WTC11 (cell line): ENCODE data around the gene RAMACL. TPM values are rescaled to one million over a fixed set of nuclear protein-coding genes. Genes with fewer than 3 reads are reported as not detected.

Experiments used
- ATAC-seq: fragments of 200-7000 bp; cut with Tn5 transposase; 2 replicates; pipeline ENCODE4 v1.10.0; 2021; ENCODE audit warnings: mild to moderate bottlenecking, moderate library complexity
- CTCF ChIA-PET: fragments of 300-600 bp; sonication (Branson Sonifier 250); formaldehyde crosslinking; loops from one replicate; lab custom pipeline; 2021; ENCODE audit warnings: antibody characterized with exemption; lab: Charles Lee
- POLR2A ChIA-PET: fragments of 350-600 bp; sonication (Branson Sonifier 250); formaldehyde crosslinking; loops from one replicate; lab custom pipeline; 2021; ENCODE audit warnings: antibody characterized with exemption; lab: Charles Lee
- DNase-seq: peaks from one replicate; pipeline ENCODE4 v3.0.0; 2021; ENCODE audit warnings: low spot score
- H3K27ac Mint-ChIP-seq: 2 replicates; pipeline ENCODE4 v1.8.0; 2021; ENCODE audit warnings: mixed read lengths
- H3K27me3 Mint-ChIP-seq: 2 replicates; pipeline ENCODE4 v1.8.0; 2021; ENCODE audit warnings: low read depth, mild to moderate bottlenecking, moderate library complexity, mixed read lengths
- H3K36me3 Mint-ChIP-seq: 2 replicates; pipeline ENCODE4 v1.8.0; 2021; ENCODE audit warnings: mixed read lengths
- H3K4me1 Mint-ChIP-seq: 2 replicates; pipeline ENCODE4 v1.8.0; 2022; ENCODE audit warnings: mixed read lengths
- H3K4me3 Mint-ChIP-seq: 2 replicates; pipeline ENCODE4 v1.8.0; 2021; ENCODE audit warnings: mild to moderate bottlenecking, moderate library complexity, mixed read lengths
- H3K9me3 Mint-ChIP-seq: 2 replicates; pipeline ENCODE4 v1.8.0; 2021; ENCODE audit warnings: mixed read lengths
- CBFB ChIP-seq: sonication (generic); formaldehyde crosslinking; IDR thresholded peaks from 2 replicates; pipeline ENCODE4 v1.8.1; 2022; ENCODE audit warnings: mild to moderate bottlenecking, low read depth, missing genetic modification reagents
- CDX4 ChIP-seq: fragments of 250-450 bp; sonication (Bioruptor Pico); IDR thresholded peaks from 2 replicates; pipeline ENCODE4 v1.9.0; 2021; ENCODE audit warnings: moderate library complexity, mild to moderate bottlenecking, inconsistent platforms, borderline replicate concordance
- CREB1 ChIP-seq: sonication (generic); formaldehyde crosslinking; IDR thresholded peaks from 2 replicates; pipeline ENCODE4 v1.8.0; 2023; ENCODE audit warnings: mild to moderate bottlenecking, missing genetic modification reagents
- E2F4 ChIP-seq: sonication (generic); formaldehyde crosslinking; IDR thresholded peaks from 2 replicates; pipeline ENCODE4 v1.8.1; 2022; ENCODE audit warnings: low read depth, mild to moderate bottlenecking, moderate library complexity, missing genetic modification reagents, borderline replicate concordance
- ERG ChIP-seq: fragments of 250-450 bp; sonication (Bioruptor Pico); IDR thresholded peaks from 2 replicates; pipeline ENCODE4 v1.8.0; 2021; ENCODE audit warnings: mild to moderate bottlenecking
- FOXJ3 ChIP-seq: sonication (generic); formaldehyde crosslinking; IDR thresholded peaks from 2 replicates; pipeline ENCODE4 v1.9.0; 2021; ENCODE audit warnings: missing genetic modification reagents, mild to moderate bottlenecking, borderline replicate concordance
- JAZF1 ChIP-seq: fragments of 250-450 bp; sonication (Bioruptor Pico); IDR thresholded peaks from 2 replicates; pipeline ENCODE4 v1.9.0; 2021; ENCODE audit warnings: moderate library complexity, mild to moderate bottlenecking, inconsistent platforms
- MYBL2 ChIP-seq: sonication (generic); formaldehyde crosslinking; IDR thresholded peaks from 2 replicates; pipeline ENCODE4 v1.8.1; 2023; ENCODE audit warnings: mild to moderate bottlenecking, moderate library complexity, missing genetic modification reagents
- PRRX2 ChIP-seq: fragments of 250-450 bp; sonication (Bioruptor Pico); IDR thresholded peaks from 2 replicates; pipeline ENCODE4 v1.8.0; 2021; ENCODE audit warnings: mild to moderate bottlenecking
- SMAD3 ChIP-seq: sonication (generic); formaldehyde crosslinking; IDR thresholded peaks from 2 replicates; pipeline ENCODE4 v1.8.0; 2022; ENCODE audit warnings: missing genetic modification reagents, mild to moderate bottlenecking, borderline replicate concordance
- ZBTB21 ChIP-seq: sonication (generic); formaldehyde crosslinking; IDR thresholded peaks from 2 replicates; pipeline ENCODE4 v1.8.1; 2023; ENCODE audit warnings: mild to moderate bottlenecking, missing genetic modification reagents, borderline replicate concordance
- ZNF219 ChIP-seq: sonication (generic); formaldehyde crosslinking; IDR thresholded peaks from 2 replicates; pipeline ENCODE4 v1.8.0; 2023; ENCODE audit warnings: missing genetic modification reagents, mild to moderate bottlenecking, borderline replicate concordance
- ZNF232 ChIP-seq: sonication (generic); formaldehyde crosslinking; IDR thresholded peaks from 2 replicates; pipeline ENCODE4 v1.8.0; 2022; ENCODE audit warnings: mild to moderate bottlenecking, missing genetic modification reagents
- ZNF423 ChIP-seq: fragments of 250-450 bp; sonication (Bioruptor Pico); IDR thresholded peaks from 2 replicates; pipeline ENCODE4 v2.1.2; 2022; ENCODE audit warnings: mild to moderate bottlenecking, moderate library complexity
- total RNA-seq: library from RNA; stranded (reverse); gene quantifications from 3 replicates; pipeline ENCODE4 v1.2.3, GENCODE V29; 2021
- TF ChIP-seq, protein P1 (sequence below): sonication (generic); formaldehyde crosslinking; IDR thresholded peaks from 2 replicates; pipeline ENCODE4 v1.8.0; 2023; ENCODE audit warnings: mild to moderate bottlenecking, missing genetic modification reagents
- TF ChIP-seq, protein P2 (sequence below): sonication (generic); formaldehyde crosslinking; conservative IDR thresholded peaks from 2 replicates; pipeline ENCODE4 v1.8.1; 2022; ENCODE audit warnings: mild to moderate bottlenecking, missing genetic modification reagents
- TF ChIP-seq, protein P3 (sequence below): sonication (generic); formaldehyde crosslinking; IDR thresholded peaks from 2 replicates; pipeline ENCODE4 v1.8.1; 2023; ENCODE audit warnings: mild to moderate bottlenecking, missing genetic modification reagents, moderate library complexity
- TF ChIP-seq, protein P4 (sequence below): sonication (generic); formaldehyde crosslinking; IDR thresholded peaks from 2 replicates; pipeline ENCODE4 v1.8.1; 2022; ENCODE audit warnings: mild to moderate bottlenecking, missing genetic modification reagents, moderate library complexity, borderline replicate concordance
- TF ChIP-seq, protein P5 (sequence below): sonication (generic); formaldehyde crosslinking; IDR thresholded peaks from 2 replicates; pipeline ENCODE4 v1.8.1; 2023; ENCODE audit warnings: mild to moderate bottlenecking, missing genetic modification reagents
- TF ChIP-seq, protein P6 (sequence below): sonication (generic); formaldehyde crosslinking; IDR thresholded peaks from 2 replicates; pipeline ENCODE4 v1.8.1; 2022; ENCODE audit warnings: low read depth, missing genetic modification reagents, borderline replicate concordance

RAMACL gene
- total RNA-seq, 1 experiment from 2014 or later, result 0.79 TPM

GRCh38 chr6:166580076-166581050 lies 6.1 kb downstream of the RAMACL start:
- peaks cover 34% of the 10 kb centered on the region for H3K36me3 Mint-ChIP-seq
- ATAC-seq (no peak), DNase-seq (no peak)
- CTCF ChIA-PET, result no interaction called here
- peaks cover 5% of the 10 kb centered on the region; the same call in 1 of the 2 replicates for H3K27me3 Mint-ChIP-seq
- POLR2A ChIA-PET, result no interaction called here
- no peak overlapping the region for H3K27ac Mint-ChIP-seq
- peaks cover 27% of the 10 kb centered on the region for H3K9me3 Mint-ChIP-seq
- no peak for TF ChIP-seq ZNF232 (CRISPR knock-in tag)
- no peak for TF ChIP-seq ZBTB21 (CRISPR knock-in tag)
- no peak for TF ChIP-seq JAZF1 (CRISPR knock-in tag)
- TF ChIP-seq ERG, result no peak
- peaks cover 42% of the 10 kb centered on the region for H3K4me1 Mint-ChIP-seq
- no peak overlapping the region for H3K4me3 Mint-ChIP-seq

- Mint-ChIP-seq H3K27ac (no peak overlapping the region; the same call in 1 of the 2 replicates), H3K27me3 (peaks cover 5% of the 10 kb centered on the region; the same call in 1 of the 2 replicates), H3K36me3 (peaks cover 42% of the 10 kb centered on the region), H3K4me1 (peaks cover 38% of the 10 kb centered on the region), H3K9me3 (peaks cover 37% of the 10 kb centered on the region), H3K4me3 (no peak overlapping the region)
- ChIA-PET POLR2A (no interaction called here), CTCF (no interaction called here)
- ATAC-seq, result no peak; the same call in 1 of the 2 replicates
- no peak for DNase-seq
- TF ChIP-seq, protein P1, sequence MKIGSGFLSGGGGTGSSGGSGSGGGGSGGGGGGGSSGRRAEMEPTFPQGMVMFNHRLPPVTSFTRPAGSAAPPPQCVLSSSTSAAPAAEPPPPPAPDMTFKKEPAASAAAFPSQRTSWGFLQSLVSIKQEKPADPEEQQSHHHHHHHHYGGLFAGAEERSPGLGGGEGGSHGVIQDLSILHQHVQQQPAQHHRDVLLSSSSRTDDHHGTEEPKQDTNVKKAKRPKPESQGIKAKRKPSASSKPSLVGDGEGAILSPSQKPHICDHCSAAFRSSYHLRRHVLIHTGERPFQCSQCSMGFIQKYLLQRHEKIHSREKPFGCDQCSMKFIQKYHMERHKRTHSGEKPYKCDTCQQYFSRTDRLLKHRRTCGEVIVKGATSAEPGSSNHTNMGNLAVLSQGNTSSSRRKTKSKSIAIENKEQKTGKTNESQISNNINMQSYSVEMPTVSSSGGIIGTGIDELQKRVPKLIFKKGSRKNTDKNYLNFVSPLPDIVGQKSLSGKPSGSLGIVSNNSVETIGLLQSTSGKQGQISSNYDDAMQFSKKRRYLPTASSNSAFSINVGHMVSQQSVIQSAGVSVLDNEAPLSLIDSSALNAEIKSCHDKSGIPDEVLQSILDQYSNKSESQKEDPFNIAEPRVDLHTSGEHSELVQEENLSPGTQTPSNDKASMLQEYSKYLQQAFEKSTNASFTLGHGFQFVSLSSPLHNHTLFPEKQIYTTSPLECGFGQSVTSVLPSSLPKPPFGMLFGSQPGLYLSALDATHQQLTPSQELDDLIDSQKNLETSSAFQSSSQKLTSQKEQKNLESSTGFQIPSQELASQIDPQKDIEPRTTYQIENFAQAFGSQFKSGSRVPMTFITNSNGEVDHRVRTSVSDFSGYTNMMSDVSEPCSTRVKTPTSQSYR (CRISPR knock-in tag), result no peak
- TF ChIP-seq ZNF219 (CRISPR knock-in tag) (no peak), CREB1 (no peak), PRRX2 (no peak), E2F4 (CRISPR knock-in tag) (no peak), ZNF232 (CRISPR knock-in tag) (no peak), ZNF423 (CRISPR knock-in tag) (no peak), CDX4 (no peak), SMAD3 (CRISPR knock-in tag) (no peak), MYBL2 (CRISPR knock-in tag) (no peak), FOXJ3 (CRISPR knock-in tag) (no peak), CBFB (CRISPR knock-in tag) (no peak)
- TF ChIP-seq, protein P2, sequence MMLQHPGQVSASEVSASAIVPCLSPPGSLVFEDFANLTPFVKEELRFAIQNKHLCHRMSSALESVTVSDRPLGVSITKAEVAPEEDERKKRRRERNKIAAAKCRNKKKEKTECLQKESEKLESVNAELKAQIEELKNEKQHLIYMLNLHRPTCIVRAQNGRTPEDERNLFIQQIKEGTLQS (CRISPR knock-in tag), result no peak
- TF ChIP-seq, protein P3, sequence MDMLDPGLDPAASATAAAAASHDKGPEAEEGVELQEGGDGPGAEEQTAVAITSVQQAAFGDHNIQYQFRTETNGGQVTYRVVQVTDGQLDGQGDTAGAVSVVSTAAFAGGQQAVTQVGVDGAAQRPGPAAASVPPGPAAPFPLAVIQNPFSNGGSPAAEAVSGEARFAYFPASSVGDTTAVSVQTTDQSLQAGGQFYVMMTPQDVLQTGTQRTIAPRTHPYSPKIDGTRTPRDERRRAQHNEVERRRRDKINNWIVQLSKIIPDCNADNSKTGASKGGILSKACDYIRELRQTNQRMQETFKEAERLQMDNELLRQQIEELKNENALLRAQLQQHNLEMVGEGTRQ (CRISPR knock-in tag), result no peak
- TF ChIP-seq, protein P4, sequence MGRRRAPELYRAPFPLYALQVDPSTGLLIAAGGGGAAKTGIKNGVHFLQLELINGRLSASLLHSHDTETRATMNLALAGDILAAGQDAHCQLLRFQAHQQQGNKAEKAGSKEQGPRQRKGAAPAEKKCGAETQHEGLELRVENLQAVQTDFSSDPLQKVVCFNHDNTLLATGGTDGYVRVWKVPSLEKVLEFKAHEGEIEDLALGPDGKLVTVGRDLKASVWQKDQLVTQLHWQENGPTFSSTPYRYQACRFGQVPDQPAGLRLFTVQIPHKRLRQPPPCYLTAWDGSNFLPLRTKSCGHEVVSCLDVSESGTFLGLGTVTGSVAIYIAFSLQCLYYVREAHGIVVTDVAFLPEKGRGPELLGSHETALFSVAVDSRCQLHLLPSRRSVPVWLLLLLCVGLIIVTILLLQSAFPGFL (CRISPR knock-in tag), result no peak
- TF ChIP-seq, protein P5, sequence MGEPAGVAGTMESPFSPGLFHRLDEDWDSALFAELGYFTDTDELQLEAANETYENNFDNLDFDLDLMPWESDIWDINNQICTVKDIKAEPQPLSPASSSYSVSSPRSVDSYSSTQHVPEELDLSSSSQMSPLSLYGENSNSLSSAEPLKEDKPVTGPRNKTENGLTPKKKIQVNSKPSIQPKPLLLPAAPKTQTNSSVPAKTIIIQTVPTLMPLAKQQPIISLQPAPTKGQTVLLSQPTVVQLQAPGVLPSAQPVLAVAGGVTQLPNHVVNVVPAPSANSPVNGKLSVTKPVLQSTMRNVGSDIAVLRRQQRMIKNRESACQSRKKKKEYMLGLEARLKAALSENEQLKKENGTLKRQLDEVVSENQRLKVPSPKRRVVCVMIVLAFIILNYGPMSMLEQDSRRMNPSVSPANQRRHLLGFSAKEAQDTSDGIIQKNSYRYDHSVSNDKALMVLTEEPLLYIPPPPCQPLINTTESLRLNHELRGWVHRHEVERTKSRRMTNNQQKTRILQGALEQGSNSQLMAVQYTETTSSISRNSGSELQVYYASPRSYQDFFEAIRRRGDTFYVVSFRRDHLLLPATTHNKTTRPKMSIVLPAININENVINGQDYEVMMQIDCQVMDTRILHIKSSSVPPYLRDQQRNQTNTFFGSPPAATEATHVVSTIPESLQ (CRISPR knock-in tag), result no peak
- TF ChIP-seq, protein P6, sequence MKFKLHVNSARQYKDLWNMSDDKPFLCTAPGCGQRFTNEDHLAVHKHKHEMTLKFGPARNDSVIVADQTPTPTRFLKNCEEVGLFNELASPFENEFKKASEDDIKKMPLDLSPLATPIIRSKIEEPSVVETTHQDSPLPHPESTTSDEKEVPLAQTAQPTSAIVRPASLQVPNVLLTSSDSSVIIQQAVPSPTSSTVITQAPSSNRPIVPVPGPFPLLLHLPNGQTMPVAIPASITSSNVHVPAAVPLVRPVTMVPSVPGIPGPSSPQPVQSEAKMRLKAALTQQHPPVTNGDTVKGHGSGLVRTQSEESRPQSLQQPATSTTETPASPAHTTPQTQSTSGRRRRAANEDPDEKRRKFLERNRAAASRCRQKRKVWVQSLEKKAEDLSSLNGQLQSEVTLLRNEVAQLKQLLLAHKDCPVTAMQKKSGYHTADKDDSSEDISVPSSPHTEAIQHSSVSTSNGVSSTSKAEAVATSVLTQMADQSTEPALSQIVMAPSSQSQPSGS, result no peak
Observed at GRCh38 chr6:166579237-166579850, 7.1 kb downstream of the RAMACL start.
